ENCODE results near the gene VSTM1.

Gene VSTM1

DNA sequence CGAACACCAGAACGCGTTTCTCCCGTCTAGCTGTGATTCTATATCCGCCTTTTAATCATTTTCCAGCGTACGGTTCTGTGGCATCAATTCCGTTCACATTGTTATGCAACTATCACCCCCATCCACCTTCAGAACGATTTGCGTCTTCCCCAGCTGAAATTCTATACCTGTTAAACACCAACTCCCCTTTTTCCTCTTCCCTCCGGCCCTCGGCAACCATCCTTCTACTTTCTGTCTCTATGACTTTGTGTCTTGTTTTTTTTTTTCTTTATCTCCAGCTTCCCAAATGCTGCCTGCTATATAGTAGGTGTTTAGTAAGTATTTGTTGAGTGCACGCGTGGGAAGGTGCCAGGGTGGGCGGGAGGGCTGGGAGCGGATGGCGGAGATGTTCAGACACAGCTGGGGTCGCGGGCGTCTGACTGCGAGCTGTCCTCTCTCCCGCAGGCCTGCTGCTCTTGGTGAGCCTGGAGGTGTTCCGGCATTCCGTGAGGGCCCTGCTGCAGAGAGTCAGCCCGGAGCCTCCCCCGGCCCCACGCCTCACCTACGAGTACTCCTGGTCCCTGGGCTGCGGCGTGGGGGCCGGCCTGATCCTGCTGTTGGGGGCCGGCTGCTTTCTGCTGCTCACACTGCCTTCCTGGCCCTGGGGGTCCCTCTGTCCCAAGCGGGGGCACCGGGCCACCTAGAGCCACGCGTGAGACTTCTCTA, 52.0 kb downstream of the VSTM1 start:
- DNase-seq (ENCODE audit: extremely low read depth, low read depth): no peak
- H3K4me3 ChIP-seq (replicated peaks; ENCODE audit: low read depth, low read length): no peak overlapping the region
- TF ChIP-seq, protein P1, sequence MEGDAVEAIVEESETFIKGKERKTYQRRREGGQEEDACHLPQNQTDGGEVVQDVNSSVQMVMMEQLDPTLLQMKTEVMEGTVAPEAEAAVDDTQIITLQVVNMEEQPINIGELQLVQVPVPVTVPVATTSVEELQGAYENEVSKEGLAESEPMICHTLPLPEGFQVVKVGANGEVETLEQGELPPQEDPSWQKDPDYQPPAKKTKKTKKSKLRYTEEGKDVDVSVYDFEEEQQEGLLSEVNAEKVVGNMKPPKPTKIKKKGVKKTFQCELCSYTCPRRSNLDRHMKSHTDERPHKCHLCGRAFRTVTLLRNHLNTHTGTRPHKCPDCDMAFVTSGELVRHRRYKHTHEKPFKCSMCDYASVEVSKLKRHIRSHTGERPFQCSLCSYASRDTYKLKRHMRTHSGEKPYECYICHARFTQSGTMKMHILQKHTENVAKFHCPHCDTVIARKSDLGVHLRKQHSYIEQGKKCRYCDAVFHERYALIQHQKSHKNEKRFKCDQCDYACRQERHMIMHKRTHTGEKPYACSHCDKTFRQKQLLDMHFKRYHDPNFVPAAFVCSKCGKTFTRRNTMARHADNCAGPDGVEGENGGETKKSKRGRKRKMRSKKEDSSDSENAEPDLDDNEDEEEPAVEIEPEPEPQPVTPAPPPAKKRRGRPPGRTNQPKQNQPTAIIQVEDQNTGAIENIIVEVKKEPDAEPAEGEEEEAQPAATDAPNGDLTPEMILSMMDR (IDR thresholded peaks at IDR 0.05; ENCODE audit: low read depth, low read length, missing control alignments): no peak

DNA sequence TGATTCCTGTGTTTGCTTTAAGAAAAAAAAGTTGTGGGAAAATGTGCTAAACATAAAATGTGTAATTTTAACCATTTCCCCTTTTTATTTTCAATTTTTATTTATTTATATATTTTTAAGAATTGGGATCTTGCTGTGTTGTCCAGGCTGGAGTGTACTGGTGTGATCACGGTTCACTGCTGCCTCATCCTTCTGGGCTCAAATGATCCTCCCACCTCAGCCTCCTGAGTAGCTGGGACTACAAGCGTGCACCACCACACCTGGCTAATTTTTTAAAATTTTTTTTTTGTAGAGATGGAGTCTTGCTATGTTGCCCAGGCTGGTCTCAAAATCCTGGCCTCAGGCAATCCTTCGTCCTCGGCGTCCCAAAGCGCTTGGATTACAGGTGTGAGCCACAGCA, 53.2 kb downstream of the VSTM1 start:
- TF ChIP-seq, protein P1 (IDR thresholded peaks at IDR 0.05; ENCODE audit: low read depth, low read length, missing control alignments): no peak
- H3K4me3 ChIP-seq (replicated peaks; ENCODE audit: low read depth, low read length): no peak overlapping the region
- no peak for DNase-seq (ENCODE audit: extremely low read depth, low read depth)

DNA sequence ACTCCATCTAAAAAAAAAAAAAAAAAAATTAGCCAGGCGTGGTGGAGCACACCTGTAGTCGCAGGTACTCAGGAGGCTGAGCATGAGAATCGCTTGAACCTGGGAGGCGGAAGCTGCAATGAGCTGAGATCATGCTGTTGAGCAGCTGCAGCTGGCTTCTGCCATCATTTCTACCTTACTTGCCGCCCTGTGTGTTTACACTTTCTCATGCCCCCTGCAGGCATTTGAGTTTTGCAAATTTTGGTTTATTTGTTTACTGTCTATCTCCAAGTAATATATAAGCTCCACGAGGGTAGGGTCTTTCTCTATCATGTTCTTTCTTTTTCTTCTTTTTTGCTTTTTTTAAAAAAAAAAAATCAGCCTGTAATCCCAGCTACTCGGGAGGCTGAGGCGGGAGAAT, 54.3 kb downstream of the VSTM1 start:
- H3K4me3 ChIP-seq (replicated peaks; ENCODE audit: low read depth, low read length): no peak overlapping the region
- DNase-seq (ENCODE audit: extremely low read depth, low read depth): no peak
- TF ChIP-seq, protein P1 (IDR thresholded peaks at IDR 0.05; ENCODE audit: low read depth, low read length, missing control alignments): no peak

DNA sequence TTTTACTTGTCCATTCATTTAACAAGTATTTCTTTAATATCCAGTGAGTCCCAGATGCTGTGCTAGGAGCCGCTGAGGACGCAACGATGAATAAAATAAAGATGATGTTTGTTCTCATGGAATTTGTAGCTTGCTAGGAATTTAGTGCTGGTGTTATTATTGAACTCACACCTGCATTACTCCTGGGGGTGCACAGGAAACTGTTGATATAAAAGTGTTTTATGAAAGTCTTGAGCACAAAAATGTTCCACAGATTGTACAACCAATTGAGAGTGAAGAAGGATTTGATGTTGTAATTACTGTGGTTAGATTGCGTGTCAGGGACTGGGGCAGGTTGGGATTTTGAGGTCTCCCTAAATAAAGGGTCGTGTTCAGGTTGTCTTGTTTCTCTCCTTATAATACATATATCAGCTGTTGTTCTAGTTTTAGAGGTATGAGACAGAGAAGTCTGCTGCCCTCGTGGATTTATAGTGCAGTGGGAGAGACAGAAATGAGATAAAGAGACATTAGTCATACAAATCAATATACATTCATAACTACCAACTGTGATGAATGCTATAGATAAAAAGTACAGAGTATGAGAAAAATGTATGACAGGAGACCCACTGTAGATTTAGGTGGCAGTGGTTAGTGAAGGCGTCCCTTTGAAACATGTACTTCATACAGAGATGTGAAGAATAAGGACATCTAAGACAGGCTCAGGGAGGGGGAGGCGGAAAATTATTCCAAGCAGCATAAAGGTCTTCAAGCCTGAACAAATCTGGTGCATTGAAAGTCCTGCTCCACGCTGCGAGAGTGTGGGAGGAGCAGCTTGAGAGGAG, 61.0 kb downstream of the VSTM1 start:
- TF ChIP-seq, protein P1 (IDR thresholded peaks at IDR 0.05; ENCODE audit: low read depth, low read length, missing control alignments): no peak
- no peak overlapping the region for H3K4me3 ChIP-seq (replicated peaks; ENCODE audit: low read depth, low read length)
- no peak for DNase-seq (ENCODE audit: extremely low read depth, low read depth)

DNA sequence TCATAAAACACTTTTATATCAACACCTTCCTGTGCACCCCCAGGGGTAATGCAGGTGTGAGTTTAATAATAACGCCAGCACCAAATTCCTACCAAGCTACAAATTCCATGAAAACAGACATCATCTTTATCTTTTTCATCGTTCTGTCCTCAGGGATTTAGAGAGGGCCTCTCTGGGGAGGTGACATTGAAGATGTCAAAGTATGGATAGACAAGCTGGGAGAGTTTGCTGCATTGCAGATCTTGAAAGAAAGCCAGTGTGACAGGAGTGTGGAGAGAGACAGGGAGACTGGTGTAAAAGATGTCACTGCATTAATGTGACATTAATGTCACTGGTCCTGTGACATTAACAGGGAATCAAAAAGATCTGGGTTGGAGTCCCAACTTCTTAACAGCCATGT, 62.2 kb downstream of the VSTM1 start:
- DNase-seq (ENCODE audit: extremely low read depth, low read depth): no peak
- TF ChIP-seq, protein P1 (IDR thresholded peaks at IDR 0.05; ENCODE audit: low read depth, low read length, missing control alignments): no peak
- no peak overlapping the region for H3K4me3 ChIP-seq (replicated peaks; ENCODE audit: low read depth, low read length)

DNA sequence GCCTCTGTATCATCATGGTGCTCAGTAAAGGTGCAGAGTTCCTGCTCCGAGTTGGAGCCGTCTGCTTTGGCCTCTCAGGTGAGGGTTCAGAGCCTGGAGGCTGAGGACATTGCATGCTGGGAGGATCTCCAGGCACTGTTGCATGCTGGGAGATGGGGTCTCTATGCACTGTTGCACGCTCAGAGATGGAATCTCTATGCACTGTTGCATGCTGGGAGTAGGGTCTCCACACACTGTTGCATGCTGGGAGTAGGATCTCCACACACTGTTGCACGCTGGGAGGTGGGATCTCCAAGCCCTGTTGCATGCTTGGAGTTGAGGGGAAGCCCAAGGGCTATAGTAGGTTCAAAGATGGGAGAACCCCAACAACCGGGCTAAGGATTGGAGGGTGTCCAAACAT, 64.0 kb downstream of the VSTM1 start:
- DNase-seq (ENCODE audit: extremely low read depth, low read depth): no peak
- TF ChIP-seq, protein P1 (IDR thresholded peaks at IDR 0.05; ENCODE audit: low read depth, low read length, missing control alignments): no peak
- no peak overlapping the region for H3K4me3 ChIP-seq (replicated peaks; ENCODE audit: low read depth, low read length)
